Adrenal gland (tissue), 5 donors: ENCODE data around the gene NUP210L.

ENCODE experiments used
- POLR2A ChIP-seq, 2 donors: fragments of 450-650 bp; IDR thresholded peaks; one replicate each; pipeline ENCODE4 v1.6.1; 2017; ENCODE audit warnings: antibody characterized with exemption in 2 of 2, mild to moderate bottlenecking in 2 of 2, moderate library complexity in 1 of 2
- TF ChIP-seq, protein P1 (sequence below), 6 experiments: fragments of 450-650 bp in 4 of 6; fragments of 200-600 bp in 2 of 6; sonication (generic) in 1 of 6; IDR thresholded peaks; 1 replicate in 5 of 6; 2 replicates in 1 of 6; pipeline versions ENCODE4 v1.5.1 to v1.8.0; 2016 to 2021; ENCODE audit warnings: antibody characterized with exemption in 6 of 6, mild to moderate bottlenecking in 2 of 6, moderate library complexity in 1 of 6
- donor health status: DM: no; HTN: no; CAD: no.

DNA sequence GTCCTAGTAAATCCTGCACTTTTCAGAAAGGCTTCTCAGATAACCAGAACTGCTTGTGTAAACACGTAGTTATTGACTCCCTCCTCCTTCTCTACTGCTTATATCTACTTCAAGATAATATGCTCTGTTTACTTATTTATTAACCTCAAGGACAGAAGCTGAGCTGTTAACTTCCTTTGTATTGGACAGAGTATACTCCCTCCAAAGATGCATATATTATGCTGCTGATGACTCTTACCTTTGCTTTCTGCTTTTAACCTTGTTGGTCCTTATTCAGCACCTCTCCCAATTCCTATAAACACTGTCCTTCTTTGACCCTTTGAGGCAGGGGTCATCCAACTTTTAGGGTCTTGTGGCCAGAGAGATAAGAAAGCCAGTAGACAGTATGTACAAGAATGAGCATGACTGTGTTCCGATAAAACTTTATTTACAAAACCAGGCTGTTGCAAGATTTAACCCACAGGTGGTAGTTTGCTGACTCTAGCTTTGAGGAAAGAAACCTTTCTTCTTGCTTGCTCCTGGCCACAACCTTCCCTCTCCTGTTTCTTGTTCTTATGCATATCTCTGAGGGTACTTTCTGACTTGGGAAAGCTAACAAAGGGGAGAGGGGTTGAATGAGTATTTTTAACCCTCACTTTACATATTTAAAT lies 32.1 kb upstream of the NUP210L start:
- TF ChIP-seq, protein P1, sequence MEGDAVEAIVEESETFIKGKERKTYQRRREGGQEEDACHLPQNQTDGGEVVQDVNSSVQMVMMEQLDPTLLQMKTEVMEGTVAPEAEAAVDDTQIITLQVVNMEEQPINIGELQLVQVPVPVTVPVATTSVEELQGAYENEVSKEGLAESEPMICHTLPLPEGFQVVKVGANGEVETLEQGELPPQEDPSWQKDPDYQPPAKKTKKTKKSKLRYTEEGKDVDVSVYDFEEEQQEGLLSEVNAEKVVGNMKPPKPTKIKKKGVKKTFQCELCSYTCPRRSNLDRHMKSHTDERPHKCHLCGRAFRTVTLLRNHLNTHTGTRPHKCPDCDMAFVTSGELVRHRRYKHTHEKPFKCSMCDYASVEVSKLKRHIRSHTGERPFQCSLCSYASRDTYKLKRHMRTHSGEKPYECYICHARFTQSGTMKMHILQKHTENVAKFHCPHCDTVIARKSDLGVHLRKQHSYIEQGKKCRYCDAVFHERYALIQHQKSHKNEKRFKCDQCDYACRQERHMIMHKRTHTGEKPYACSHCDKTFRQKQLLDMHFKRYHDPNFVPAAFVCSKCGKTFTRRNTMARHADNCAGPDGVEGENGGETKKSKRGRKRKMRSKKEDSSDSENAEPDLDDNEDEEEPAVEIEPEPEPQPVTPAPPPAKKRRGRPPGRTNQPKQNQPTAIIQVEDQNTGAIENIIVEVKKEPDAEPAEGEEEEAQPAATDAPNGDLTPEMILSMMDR (IDR thresholded peaks at IDR 0.05) = no peak
- no peak for TF ChIP-seq POLR2A (IDR thresholded peaks at IDR 0.05)
